IPS-NIHi7 (cell line): Measurements from ENCODE around the gene MMP28.
"Not testable (repeated sequence)": the region's sequence is repeated elsewhere in the genome, so short reads cannot be mapped to it uniquely, and the experiment has no call there.

Experiments used
- DNase-seq: peaks from one replicate; pipeline ENCODE4 v3.0.0; 2012; ENCODE audit warnings: mixed read lengths; ENCODE audit errors: extremely low spot score

The MMP28 gene

DNA sequence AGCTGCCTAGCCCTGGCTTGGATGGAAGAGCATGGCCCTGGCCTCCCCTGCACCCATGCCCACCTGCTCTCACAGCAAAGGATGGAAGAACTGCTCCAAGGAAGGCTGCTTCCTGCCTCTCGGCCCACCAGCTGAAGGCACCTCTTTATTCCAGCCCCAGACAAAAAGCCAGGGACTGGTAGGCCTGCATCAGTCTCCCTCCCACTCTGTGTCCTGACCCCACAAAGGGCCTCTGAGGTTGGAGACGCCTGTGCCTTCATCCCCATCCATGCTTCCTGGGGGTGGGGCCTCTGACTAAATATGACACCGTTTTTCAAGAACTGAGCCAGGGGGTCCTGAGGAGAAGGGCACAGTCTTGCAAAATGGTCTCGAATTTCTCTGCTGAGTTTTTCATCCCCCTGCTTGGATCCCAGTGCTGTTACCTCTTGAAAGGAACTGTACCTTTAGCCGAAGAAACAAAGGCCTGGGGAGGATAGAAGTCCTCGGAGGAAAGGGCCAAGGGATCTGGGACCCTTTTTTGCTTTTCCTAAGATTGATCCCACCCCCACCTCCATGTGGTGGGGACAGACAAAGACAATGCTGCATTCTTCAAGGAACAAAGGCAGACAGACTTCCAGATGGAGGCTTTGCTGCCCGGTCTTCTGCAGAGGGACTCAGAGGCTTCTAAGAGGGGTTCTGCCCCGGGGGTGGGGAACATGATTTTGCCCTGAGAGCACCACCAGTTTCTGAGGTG lies 29.5 kb downstream of the MMP28 start:
- no peak for DNase-seq

DNA sequence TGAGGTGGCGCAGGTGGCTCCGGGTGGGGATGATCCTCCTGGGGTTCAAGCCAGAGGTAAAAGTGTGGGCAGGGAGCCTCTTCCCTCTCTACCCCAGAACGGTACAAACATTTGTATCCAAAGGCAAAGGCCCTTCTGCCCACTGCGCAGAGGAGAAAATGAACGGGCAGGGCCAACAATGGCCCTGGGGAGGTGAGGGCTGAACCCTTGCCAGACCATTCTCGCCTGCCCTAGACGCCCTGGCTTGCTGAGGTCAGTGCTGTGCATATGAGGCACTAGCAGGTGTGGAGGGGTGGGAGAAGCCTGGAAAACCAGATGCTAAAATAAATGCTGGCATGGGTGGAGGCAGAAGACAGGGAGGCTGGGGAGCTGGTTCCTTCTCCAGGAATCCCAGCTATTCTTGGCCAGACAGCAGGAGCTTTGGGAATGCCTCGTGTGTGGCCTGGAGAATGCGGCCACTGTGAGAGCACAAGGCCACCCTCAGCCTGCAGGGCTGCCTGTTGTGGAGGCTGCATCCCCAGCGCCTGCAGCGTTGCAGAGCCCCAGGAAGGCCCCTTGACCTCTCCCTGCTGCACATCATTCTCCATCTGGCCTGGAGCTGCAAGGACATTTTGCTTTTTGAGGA lies 30.2 kb downstream of the MMP28 start:
- no peak for DNase-seq

DNA sequence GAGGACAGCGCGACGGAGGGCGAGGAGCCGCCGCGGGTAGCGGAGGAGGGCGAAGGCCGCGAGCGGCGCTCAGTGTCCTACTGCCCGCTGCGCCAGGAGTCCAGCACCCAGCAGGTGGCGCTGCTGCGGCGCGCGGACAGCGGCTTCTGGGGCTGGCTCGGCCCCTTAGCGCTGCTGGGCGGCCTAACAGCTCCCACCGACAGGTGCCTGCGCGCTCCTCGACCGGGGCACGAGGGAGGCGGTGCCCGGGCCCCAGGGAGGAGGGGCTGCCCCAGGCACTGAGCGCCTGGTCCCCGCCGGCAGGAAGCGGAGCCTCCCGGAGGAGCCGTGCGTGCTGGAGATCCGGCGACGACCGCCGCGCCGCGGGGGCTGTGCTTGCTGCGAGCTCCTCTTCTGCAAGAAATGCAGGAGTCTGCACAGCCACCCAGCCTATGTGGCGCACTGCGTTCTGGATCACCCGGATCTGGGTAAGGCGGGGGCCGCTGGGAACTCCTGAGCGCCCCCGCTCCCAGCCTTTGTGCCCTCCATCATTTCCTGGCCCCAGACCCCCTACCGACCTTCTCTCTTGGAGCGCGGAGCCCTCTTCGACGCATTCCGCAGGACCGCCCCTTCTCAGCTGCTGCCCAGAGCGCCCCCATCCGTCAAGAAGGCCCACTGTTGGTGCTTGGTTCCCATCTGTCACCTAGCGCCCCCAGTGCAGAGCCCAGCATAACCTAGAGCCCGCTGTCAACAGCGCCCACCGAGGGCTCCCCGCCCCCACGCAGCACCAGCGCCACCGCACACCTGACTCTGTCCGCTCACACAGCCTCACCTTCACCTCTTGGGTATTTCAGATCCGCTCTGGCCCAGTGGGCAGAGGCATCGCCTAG lies 31.1 kb downstream of the MMP28 start:
- DNase-seq = peak; percentile 98

DNA sequence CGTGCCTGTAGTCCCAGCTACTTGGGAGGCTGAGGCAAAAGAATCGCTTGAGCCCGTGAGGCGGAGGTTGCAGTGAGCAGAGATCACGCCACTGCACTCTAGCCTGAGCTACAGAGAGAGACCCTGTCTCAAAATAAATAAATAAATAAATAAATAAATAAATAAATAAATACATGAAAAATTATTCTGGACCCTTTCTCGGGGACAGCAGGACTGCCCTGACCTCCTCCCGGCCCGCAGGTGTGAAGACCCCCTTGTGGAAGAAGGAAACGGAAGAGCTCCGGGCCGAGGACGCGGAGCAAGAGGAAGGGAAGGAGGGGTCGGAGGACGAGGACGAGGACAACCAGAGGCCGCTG lies 31.7 kb downstream of the MMP28 start:
- DNase-seq = no peak

DNA sequence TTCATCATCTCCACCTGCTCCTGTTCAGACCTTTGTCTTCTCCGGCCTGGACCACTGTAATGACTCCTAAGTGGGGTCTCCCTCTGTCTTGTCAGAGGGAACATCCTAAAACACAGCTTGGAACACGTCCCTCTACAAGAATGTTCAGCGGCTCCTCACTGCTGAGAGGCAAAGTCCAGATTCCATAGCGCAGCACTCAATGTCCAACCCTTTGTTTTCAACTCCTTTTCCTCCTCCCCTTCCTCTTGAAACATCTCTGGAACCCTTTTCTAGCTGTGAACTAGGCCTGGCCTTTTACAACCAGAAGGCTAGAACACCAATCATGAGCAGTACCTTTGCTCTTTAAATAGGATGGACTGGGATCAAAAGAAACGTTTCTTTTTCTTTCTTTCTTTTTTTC lies 33.8 kb downstream of the MMP28 start:
- no peak for DNase-seq

DNA sequence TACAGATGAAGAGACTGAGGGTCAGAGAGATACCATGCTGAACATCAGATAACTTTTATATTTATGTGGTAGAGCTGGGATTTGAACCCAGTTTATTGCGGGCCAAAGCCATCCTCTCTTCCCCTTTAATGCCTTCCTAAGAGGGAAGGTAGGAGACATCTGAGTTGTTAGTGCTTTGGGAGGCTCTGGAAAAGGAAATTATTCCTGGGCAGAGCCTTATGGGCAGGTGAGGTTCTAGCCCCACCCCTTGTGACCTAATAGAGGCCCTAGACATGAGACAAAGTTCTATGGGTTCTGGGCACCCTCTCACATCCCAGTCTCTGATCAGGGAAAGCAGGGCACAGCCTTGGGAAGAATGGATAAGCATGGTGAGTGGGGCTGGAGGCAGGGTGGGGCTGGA lies 34.9 kb downstream of the MMP28 start, which contains the start of gene C17orf50:
C17orf50 (plus strand) TSS at position 301 of the 400 bp plus-strand sequence; CDS start at position 356, 55 bp downstream.
- DNase-seq = no peak

DNA sequence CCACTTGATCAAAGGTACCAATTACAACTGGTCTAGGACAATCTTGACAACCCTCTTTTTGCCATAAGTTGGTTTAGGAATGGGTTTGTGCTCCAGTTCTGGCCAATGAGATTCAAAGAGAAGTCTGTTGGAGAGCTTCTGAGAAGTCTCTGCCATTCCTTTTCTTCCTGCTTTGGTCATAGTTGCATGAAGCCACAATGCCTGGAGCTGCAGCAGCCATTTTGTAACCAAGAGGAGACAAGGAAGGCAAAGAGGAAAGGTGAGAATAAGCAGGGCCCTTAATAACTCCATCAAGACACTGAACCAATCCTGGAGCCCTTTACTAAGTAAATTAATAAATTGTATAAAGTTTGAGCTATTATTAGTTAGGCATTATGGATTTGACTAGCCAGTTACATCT lies 38.2 kb downstream of the MMP28 start:
- DNase-seq = no peak

DNA sequence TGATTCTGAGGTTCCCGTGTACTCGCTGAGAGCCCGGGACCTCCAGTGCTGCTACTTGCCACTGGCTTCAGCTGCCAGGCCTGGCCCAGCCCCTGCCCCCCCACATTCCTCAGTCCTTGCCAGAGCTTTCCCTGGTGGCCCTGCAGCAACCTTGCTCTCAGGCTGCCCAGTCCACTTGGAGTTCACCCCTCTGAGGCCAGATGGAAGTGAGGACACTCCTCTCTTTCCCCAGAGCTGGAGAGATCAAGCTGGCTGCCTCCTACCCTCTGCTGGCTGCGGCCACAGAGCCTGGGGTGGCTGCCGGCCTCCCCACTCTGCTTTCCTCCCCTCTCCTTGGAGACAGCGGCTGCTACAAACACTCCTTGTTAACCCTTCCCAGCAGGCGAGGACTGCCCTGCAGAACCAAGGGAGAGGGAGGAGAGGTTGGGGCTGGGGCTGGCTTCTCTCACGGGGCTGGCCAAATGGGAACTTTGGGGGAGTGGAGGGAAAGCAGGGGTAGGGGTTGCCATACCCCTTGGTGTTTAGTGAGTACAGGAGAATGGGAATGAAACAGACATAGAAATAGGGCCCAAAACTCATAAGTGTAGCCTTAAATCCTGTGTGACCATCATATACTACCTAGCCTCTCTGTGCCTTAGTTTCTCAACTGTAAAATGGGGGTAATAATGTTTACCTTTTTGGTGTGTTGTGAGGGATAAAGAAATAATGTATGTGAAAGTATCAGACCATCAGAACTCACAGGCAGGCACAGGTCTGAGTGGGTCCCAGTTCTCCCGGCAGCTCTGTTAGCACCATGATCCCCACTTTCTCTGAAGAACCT lies 42.3 kb downstream of the MMP28 start, which contains the start of gene GAS2L2:
GAS2L2 (minus strand) TSS at position 295 of the 820 bp plus-strand sequence. CDS start 389 bp downstream, outside the sequence.
- DNase-seq = no peak

DNA sequence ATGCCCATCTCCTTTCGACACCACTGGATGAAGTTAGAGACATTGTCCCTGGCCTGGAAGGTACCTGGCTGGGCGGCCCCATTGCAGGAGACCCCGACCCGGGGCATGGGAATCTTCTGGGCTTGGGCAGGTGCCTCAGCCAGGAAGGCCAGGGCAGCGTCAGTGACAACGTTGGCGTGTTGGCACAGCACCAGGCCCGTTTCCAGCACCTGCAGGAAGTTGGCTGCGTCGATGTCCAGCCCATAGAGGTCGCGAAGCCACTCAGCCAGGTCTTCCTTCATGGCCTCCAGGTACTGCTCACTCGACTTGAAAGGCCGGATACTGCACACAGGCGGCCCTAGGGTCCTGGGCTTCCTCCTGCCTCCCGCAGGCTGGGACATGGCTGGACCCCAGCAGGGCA lies 43.0 kb downstream of the MMP28 start:
- DNase-seq = no peak

DNA sequence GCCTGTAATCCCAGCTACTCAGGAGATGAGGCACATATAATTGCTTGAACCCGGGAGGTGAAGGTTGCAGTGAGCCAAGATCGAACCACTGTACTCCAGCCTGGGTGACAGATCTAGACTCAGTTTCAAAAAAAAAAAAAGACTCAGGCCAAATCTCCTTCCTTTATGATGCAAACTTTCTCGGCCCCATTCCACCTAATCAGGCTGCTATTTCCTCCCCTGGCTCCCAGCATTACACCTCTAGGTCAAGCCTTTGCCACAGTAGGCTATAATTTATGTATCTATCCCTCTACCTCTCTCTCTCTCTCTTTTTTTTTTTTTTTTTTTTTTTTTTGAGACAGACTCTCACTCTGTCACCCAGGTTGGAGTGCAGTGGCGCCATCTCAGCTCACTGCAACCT lies 43.9 kb downstream of the MMP28 start:
- not testable (repeated sequence) for DNase-seq

DNA sequence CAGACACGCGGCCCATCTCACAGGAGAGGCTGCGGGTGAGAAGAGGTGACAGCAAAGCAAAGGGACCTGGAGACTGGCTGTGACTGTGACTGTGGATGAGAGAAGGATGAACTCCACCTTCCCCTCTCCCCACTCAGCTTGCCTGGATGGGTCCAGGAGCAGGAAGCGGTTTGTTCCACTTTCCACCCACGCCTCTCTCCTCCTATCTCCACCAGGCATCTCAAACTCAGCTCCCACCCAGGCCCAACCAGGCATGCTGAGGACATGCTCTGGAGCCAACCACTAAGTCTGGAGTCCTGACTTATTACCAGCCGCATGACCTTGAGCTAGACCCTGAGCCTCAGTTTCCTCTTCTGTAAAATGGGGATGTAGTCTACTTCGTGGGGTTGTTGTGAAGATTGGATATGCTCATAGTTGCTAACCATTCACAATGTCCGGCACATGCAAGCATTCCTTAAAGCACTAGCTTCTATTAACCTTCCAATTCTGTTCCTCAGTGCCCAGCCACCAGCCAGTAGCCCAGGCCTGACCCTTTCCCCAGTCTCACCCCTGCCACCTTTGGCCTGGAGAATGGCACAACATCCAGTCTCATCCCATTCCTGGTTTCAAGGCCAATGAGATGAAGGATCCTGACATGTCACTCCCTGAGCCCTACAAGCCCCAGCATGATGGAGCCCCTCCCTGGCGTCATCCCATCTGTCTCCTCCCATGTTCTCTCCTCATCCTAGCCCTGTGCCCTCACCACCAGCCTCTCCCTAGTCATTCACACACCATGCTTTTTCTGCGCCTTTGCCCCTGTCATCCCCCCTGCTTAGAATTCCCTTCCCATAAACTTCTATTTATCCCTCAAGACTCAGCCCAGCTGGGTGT lies 44.7 kb downstream of the MMP28 start:
- no peak for DNase-seq

DNA sequence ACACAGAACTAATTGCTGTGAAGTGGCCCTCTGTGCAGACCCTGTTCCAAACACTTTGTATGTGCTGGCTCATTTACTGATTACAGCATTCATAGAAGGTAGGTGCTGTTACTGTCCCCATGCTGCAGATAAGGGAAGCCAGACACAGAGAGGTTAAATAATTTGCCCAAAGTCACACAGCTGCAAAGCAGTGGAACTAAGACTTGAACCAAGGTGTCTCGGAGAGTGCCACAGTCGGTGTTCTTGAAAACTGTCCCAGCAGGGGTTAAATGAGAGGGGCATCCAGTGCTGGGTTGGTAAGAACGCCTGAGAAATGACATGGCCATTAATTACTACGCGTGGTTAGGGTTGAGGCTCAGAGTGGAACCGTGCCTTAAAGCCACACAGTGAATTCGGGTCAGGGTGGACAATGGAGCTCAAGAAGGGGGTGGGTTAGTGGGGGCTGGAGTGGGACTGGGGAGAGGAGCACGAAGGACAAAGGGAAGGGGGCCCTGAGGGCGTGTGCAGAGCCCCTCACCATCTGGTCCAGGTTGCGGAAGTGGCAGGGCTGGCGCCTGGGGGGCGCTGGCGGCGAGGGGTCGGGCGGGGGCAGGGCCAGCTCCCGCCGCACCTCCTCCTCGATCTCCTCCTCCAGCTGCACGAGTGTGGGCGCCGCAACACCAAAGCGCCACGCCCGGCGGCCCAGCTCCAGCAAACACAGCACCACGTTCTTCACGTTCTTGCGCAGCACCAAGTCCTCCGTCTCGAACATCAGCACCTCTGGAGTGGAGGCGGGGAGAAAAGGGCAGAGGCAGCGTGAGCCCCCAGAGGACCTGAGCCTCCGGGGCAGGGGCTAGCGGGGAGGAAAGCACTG lies 45.7 kb downstream of the MMP28 start:
- DNase-seq = peak; percentile 56

DNA sequence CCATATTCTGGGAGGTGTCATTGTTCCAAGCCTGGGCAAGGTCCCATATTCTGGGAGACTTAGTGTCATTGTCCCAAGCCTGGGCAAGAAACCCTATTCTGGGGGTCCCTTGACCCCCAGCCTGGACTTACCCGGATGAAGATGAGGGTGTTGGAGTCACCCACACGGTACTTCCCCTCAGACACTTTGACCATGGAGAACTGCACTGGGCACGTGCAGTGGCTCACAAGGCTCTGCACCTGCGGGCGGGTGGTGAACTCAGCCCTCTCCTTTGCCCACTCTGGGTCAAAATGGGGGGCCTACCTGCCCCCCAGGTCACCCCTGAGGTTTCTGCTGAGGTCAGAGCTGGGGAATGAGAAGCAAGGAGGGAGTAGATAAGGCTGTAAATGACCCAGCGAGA lies 46.5 kb downstream of the MMP28 start:
- DNase-seq = no peak

DNA sequence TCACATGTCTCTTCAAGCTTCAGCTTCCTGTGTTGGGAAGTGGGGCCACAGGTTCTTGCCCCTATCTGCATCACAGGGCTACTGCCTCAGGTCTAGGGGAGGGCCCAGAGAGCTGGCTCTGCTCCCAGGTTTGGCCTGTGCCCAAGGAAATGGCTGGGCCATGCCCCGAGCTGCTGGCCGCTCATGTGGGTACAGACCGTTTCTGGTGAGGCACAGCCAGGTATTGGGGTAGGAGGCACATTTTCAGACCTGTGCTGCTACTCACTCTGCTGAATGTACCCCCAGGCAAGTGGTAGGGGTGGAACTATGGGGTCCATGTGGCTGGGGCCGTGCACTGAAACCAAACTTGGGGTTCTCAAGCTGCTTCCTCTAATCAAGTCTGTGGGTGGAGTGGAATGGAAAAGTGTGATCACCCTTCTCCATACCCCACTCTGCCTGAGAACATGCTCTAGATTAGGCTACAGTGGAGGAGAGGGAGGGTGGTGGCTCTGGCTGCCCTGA lies 47.0 kb downstream of the MMP28 start:
- no peak for DNase-seq

DNA sequence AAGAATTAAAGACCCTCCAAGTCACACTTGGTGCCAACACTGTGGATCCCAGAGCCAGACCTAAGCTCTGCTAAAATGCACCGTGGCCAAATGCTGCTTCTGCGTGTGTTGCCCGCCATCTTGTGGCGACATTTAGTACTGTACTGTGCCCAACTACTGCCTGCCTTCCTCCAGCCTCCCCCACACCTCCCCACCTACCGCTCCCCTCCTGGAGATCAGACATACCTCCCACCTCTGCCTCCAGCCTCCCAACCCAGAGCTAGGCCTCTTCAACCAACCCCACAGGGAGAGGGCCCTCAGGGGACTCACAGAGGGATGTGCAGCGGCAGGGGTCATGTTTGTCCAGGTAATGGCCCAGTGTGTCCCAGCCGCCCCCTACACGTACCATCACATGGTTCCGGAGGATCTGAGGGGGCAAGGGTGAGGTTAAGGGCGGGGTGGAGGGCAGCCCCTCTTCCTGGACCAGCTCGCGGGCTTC lies 47.9 kb downstream of the MMP28 start:
- peak; percentile 88 for DNase-seq

DNA sequence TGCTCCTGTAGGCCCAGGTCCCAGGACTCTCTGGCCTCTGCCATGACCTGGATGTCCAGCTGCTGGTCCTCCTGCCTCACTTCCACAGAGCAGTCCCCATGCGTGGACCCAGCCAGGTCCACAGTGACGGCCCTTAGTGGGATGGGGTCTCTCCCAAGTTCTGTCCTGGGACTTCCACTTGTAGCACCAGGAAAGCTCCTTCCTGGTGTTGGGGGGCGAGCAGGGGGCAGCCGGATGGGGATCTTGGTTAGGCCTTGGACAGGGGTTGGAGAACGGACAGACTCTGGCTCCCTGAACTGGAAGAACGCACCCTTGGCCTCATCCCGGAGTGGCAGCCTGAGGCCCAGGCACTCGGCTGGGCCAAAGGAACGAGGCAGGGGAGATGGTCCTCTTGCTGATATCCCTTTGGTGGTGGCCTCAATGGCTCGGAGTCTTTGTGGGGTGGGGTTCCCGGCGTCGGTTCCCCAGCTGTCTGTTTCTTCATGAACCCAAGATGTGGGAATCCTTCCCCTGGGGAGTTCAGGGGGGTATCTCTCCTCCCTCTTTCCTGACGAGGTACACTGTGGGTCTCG lies 49.6 kb downstream of the MMP28 start:
- DNase-seq = no peak

DNA sequence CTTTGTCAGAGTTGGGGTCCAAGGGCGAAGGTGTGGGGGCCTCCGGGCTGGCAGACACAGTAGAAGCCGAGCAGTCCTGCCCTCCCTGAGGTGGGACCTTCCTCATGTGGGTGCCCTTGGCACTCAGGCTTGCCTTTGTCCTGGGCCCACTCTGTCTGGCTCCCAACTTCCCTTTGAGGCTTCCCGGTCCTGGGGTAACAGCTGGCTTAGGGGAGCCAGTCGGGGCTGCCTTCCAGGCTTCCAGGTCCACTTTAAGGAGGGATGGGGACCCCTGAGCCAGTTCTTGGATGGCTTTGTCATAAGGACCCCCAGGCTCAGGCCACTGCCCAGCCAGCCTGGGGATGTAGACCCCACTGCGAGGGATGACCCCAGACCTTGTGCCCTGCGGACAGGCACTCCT lies 50.2 kb downstream of the MMP28 start:
- DNase-seq = no peak

DNA sequence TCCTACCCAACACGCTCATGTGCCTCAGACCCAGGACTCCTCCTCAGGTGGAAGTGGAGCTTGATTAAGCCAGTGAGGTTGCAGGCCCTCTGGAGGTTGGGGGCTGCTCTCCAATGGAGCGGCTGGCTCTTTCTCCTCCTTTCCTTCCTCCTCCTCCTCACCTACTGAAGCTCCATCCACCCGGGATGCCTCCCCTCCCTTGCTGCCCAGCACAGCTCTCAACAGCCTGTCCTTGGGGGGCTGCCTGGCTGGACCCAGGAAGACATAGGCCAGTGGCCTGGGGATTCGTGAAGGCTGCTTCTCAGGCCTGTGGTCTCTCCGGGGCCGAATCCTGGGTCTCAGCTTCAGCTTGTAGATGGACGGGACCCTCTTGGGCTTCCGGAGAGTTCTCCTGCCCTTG lies 50.6 kb downstream of the MMP28 start:
- DNase-seq = no peak
